GM23248 (cell line): ENCODE measurements around the gene TXNL4B. TPM values are rescaled to one million over a fixed set of nuclear protein-coding genes. Genes with fewer than 3 reads are reported as not detected.

Experiments used
- DNase-seq: peaks from one replicate; pipeline ENCODE4 v3.0.0-alpha.2; 2015
- H2AFZ ChIP-seq: fragments of 200-600 bp; sonication (generic); 2 replicates; pipeline ENCODE4 v1.6.1; 2016; ENCODE audit warnings: antibody characterized with exemption
- H3F3A ChIP-seq: fragments of 200-600 bp; sonication (generic); 2 replicates; pipeline ENCODE4 v1.6.1; 2016; ENCODE audit warnings: mild to moderate bottlenecking, antibody characterized with exemption, mixed run types; ENCODE audit not compliant: insufficient read depth
- H3K27ac ChIP-seq: fragments of 200-600 bp; sonication (generic); 2 replicates; pipeline ENCODE4 v1.5.1; 2016; ENCODE audit warnings: mild to moderate bottlenecking
- H3K27me3 ChIP-seq: fragments of 200-600 bp; sonication (generic); replicated peaks from 2 replicates; pipeline ENCODE4 v1.6.1; 2016; ENCODE audit warnings: mild to moderate bottlenecking; ENCODE audit not compliant: insufficient read depth
- H3K36me3 ChIP-seq: fragments of 200-600 bp; sonication (generic); 2 replicates; pipeline ENCODE4 v1.6.1; 2016; ENCODE audit warnings: low read depth, mild to moderate bottlenecking
- H3K4me1 ChIP-seq: fragments of 200-600 bp; sonication (generic); 2 replicates; pipeline ENCODE4 v1.6.1; 2016; ENCODE audit warnings: mild to moderate bottlenecking; ENCODE audit not compliant: insufficient read depth
- H3K4me2 ChIP-seq: fragments of 200-600 bp; sonication (generic); one replicate; pipeline ENCODE4 v1.6.1; 2016; ENCODE audit warnings: mild to moderate bottlenecking; ENCODE audit not compliant: unreplicated experiment
- H3K4me3 ChIP-seq: fragments of 200-600 bp; sonication (generic); 2 replicates; pipeline ENCODE4 v1.5.1; 2016; ENCODE audit warnings: mild to moderate bottlenecking
- H3K79me2 ChIP-seq: fragments of 200-600 bp; sonication (generic); 2 replicates; pipeline ENCODE4 v1.6.1; 2016; ENCODE audit warnings: mild to moderate bottlenecking; ENCODE audit not compliant: insufficient read depth
- H3K9ac ChIP-seq: fragments of 200-600 bp; sonication (generic); 2 replicates; pipeline ENCODE4 v1.6.1; 2016; ENCODE audit warnings: mild to moderate bottlenecking
- H3K9me2 ChIP-seq: fragments of 200-600 bp; sonication (generic); 2 replicates; pipeline ENCODE4 v1.6.1; 2016; ENCODE audit warnings: mixed run types, mild to moderate bottlenecking, moderate library complexity; ENCODE audit not compliant: insufficient read depth
- H3K9me3 ChIP-seq: fragments of 200-600 bp; sonication (generic); one replicate; pipeline ENCODE4 v1.6.1; 2017; ENCODE audit warnings: low read depth
- H4K20me1 ChIP-seq: fragments of 200-600 bp; sonication (generic); 2 replicates; pipeline ENCODE4 v1.6.0; 2016; ENCODE audit not compliant: insufficient read depth
- EZH2 ChIP-seq: fragments of 200-600 bp; sonication (generic); IDR thresholded peaks from 2 replicates; pipeline ENCODE4 v1.6.1; 2018; ENCODE audit warnings: antibody characterized with exemption, mild to moderate bottlenecking; ENCODE audit not compliant: insufficient read depth, poor library complexity, severe bottlenecking
- EZH2phosphoT487 ChIP-seq: fragments of 200-600 bp; sonication (generic); IDR thresholded peaks from 2 replicates; pipeline ENCODE4 v1.6.1; 2018; ENCODE audit warnings: antibody characterized with exemption, moderate library complexity, mild to moderate bottlenecking, low read depth; ENCODE audit not compliant: insufficient read depth
- WGBS, 2 experiments: methylation state at CpG; one replicate each; pipeline ENCODE4 v1.1.6; 2015 to 2017; ENCODE audit warnings: low lambda C conversion rate in 2 of 2, low coverage in 1 of 2; ENCODE audit errors: missing lambda C conversion rate in 2 of 2; 5-methylcytosine and 5-hydroxymethylcytosine counted together
- in situ Hi-C: fragments of 300-500 bp; cut with MboI; formaldehyde crosslinking; loops from 2 replicates; pipeline ENCODE4 v1.15.0; 2020
- polyA plus RNA-seq: library from polyadenylated mRNA; unstranded; fragments of >200 nt; fragmentation: Nextera tagmentation; extraction: Ambion mirVana; gene quantifications from 2 replicates; pipeline ENCODE4 v1.2.1, GENCODE V29; 2016
- total RNA-seq: library from RNA; depleted of rRNA; stranded (reverse); fragments of >200 nt; shearing (Covaris generic); gene quantifications from 2 replicates; pipeline ENCODE4 v1.2.3, GENCODE V29; 2014

TXNL4B gene
- total and polyA plus RNA-seq, 2 experiments from 2014 or later = 6.6 to 9.1 TPM

- DNase-seq = peak; percentile 78
- H3F3A ChIP-seq = no peaks in the 10 kb centered on the region
- 30 to 35% methylated on average over 13 of the region's 13 CpGs for WGBS, 2 experiments
- no peak overlapping the region for H3K4me3 ChIP-seq
- H3K4me1 ChIP-seq = no peaks in the 10 kb centered on the region
- H3K27ac ChIP-seq = no peak overlapping the region
- TF ChIP-seq EZH2 (no peak), EZH2phosphoT487 (no peak)
- no peak overlapping the region for H3K9ac ChIP-seq
- H3K9me3 ChIP-seq = no peaks in the 10 kb centered on the region
- H4K20me1 ChIP-seq = no peaks in the 10 kb centered on the region
- 0 out of 2 replicates have a peak overlapping the region, but pooled peaks have one; percentile 52 for H2AFZ ChIP-seq
- H3K9me2 ChIP-seq = no peaks in the 10 kb centered on the region
- H3K4me2 ChIP-seq = no peak overlapping the region
- H3K27me3 ChIP-seq = no peaks in the 10 kb centered on the region
- no peaks in the 10 kb centered on the region for H3K36me3 ChIP-seq
- in situ Hi-C loops = loop anchor here (10.0 kb wide), 1 partner anchor 340 kb away; no protein-coding TSS in a partner anchor
- H3K79me2 ChIP-seq = no peaks in the 10 kb centered on the region
Measured at GRCh38 chr16:72124761-72125634, 31.6 kb upstream of the TXNL4B start.

DNA sequence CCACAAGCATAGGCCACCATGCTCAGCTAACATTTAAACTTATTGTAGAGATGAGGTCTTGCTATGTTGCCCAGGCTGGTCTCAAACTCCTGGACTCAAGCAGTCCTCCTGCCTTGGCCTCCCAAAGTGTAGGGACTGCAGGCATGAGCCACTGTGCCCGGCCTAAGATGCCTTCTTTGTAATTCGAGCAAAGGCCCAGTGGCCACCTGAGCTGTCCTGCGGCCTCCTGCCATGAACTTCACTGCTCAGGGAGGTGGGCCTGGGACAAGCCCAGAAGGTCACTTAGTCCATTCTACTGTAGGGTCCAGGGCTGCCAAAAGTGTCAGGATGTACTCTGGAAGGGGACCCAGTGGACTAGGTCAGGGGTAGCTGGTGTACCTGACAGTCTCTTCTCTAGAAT lies 30.7 kb upstream of the TXNL4B start:
- no peak overlapping the region for H2AFZ ChIP-seq
- no peaks in the 10 kb centered on the region for H3K79me2 ChIP-seq
- H3K9me3 ChIP-seq = no peaks in the 10 kb centered on the region
- in situ Hi-C loops = loop anchor here (10.0 kb wide), 1 partner anchor 341 kb away; no protein-coding TSS in a partner anchor
- no peak overlapping the region for H3K27ac ChIP-seq
- no peak overlapping the region for H3K4me3 ChIP-seq
- no peak overlapping the region for H3K4me2 ChIP-seq
- WGBS, 2 experiments = 98 to 100% methylated on average over 3 of the region's 3 CpGs
- H3F3A ChIP-seq = no peaks in the 10 kb centered on the region
- H3K9me2 ChIP-seq = no peaks in the 10 kb centered on the region
- H3K27me3 ChIP-seq = no peaks in the 10 kb centered on the region
- no peaks in the 10 kb centered on the region for H3K4me1 ChIP-seq
- DNase-seq = no peak
- no peaks in the 10 kb centered on the region for H3K36me3 ChIP-seq
- H3K9ac ChIP-seq = no peak overlapping the region
- TF ChIP-seq EZH2 (no peak), EZH2phosphoT487 (no peak)
- no peaks in the 10 kb centered on the region for H4K20me1 ChIP-seq

- Histone ChIP-seq H3K79me2 (no peaks in the 10 kb centered on the region), H3K27ac (no peak overlapping the region), H3K9me3 (no peaks in the 10 kb centered on the region), H3K9me2 (no peaks in the 10 kb centered on the region), H2AFZ (no peak overlapping the region), H3K27me3 (no peaks in the 10 kb centered on the region), H3K4me1 (no peaks in the 10 kb centered on the region), H3F3A (no peaks in the 10 kb centered on the region), H3K4me2 (no peak overlapping the region), H4K20me1 (no peaks in the 10 kb centered on the region), H3K4me3 (no peak overlapping the region), H3K36me3 (no peaks in the 10 kb centered on the region), H3K9ac (no peak overlapping the region)
- TF ChIP-seq EZH2phosphoT487 = no peak
- no peak for TF ChIP-seq EZH2
- in situ Hi-C loops = loop anchor here (10.0 kb wide), 1 partner anchor 341 kb away; no protein-coding TSS in a partner anchor
- WGBS, 2 experiments = 65 to 67% methylated on average over 8 of the region's 8 CpGs
- no peak for DNase-seq
Measured at GRCh38 chr16:72123426-72123825, 30.0 kb upstream of the TXNL4B start.

- 90 to 92% methylated on average over 11 of the region's 11 CpGs for WGBS, 2 experiments
- Histone ChIP-seq H3K27me3 (no peaks in the 10 kb centered on the region), H3K36me3 (no peaks in the 10 kb centered on the region), H4K20me1 (no peaks in the 10 kb centered on the region), H3F3A (no peaks in the 10 kb centered on the region), H3K4me3 (no peak overlapping the region), H3K27ac (no peak overlapping the region), H3K4me2 (no peak overlapping the region), H3K9me2 (no peaks in the 10 kb centered on the region), H3K4me1 (no peaks in the 10 kb centered on the region), H3K9me3 (no peaks in the 10 kb centered on the region), H3K9ac (no peak overlapping the region), H3K79me2 (no peaks in the 10 kb centered on the region), H2AFZ (no peak overlapping the region)
- DNase-seq = no peak
- no peak for TF ChIP-seq EZH2phosphoT487
- TF ChIP-seq EZH2 = no peak
- in situ Hi-C loops = loop anchor here (10.0 kb wide), 1 partner anchor 342 kb away; no protein-coding TSS in a partner anchor
Measured at GRCh38 chr16:72122916-72123315, 29.5 kb upstream of the TXNL4B start.
